Right lobe of liver (tissue), 4 donors: ENCODE data around the gene SMCO2.

Experiments
- POLR2A ChIP-seq: fragments of 450-650 bp; IDR thresholded peaks from one replicate; pipeline ENCODE4 v1.6.1; 2017; ENCODE audit warnings: antibody characterized with exemption, mild to moderate bottlenecking
- TF ChIP-seq, protein P1 (sequence below), 4 donors: fragments of 200-600 bp in 3 of 4; fragments of 450-650 bp in 1 of 4; IDR thresholded peaks; one replicate each; pipeline versions ENCODE4 v1.5.1 to v1.8.0; 2016 to 2022; ENCODE audit warnings: antibody characterized with exemption in 4 of 4, mild to moderate bottlenecking in 2 of 4
- donor health status: DM: no; HTN: no; CAD: no.
- donor health status: DM: no; HTN: no; CAD: no.
- donor health status: DM: no; HTN: yes; CAD: no.

DNA sequence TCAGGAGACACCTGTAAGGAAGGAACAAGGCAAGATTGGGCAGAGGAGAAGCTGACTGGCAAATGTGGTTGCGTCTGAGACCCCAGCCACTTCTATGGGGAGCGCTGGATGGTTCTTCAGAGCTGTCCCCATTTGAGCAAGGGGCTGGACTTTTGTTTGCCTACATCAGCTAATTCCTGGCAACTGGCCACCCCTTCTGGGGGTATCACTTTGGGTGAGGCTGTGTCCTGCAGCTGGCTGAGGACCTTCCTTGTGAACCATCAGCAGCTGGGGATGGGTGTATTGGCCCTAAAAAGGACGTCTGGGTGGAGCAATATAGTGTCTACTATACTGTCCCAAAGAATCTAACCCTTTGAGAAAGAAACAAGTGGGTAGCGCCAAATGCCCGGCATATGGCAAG is 101.1 kb downstream of the SMCO2 start:
- TF ChIP-seq, protein P1, sequence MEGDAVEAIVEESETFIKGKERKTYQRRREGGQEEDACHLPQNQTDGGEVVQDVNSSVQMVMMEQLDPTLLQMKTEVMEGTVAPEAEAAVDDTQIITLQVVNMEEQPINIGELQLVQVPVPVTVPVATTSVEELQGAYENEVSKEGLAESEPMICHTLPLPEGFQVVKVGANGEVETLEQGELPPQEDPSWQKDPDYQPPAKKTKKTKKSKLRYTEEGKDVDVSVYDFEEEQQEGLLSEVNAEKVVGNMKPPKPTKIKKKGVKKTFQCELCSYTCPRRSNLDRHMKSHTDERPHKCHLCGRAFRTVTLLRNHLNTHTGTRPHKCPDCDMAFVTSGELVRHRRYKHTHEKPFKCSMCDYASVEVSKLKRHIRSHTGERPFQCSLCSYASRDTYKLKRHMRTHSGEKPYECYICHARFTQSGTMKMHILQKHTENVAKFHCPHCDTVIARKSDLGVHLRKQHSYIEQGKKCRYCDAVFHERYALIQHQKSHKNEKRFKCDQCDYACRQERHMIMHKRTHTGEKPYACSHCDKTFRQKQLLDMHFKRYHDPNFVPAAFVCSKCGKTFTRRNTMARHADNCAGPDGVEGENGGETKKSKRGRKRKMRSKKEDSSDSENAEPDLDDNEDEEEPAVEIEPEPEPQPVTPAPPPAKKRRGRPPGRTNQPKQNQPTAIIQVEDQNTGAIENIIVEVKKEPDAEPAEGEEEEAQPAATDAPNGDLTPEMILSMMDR (IDR thresholded peaks at IDR 0.05): no peak
- TF ChIP-seq POLR2A: no peak
